Measurements from ENCODE around the gene C1orf210. TPM values are rescaled to one million over a fixed set of nuclear protein-coding genes. Genes with fewer than 3 reads are reported as not detected.

C1orf210 gene
- total and polyA plus RNA-seq, 2 donors (not counting 1 experiment from before 2014, with no cell fraction given): not detected

GRCh38 chr1:43292216-43292615, 6.8 kb upstream of the C1orf210 start:
- Mint-ChIP-seq H3K27ac (no peak overlapping the region), H3K4me3 (no peak overlapping the region), H3K4me1 (no peaks in the 10 kb centered on the region), H3K27me3 (peaks cover 3% of the 10 kb centered on the region), H3K9me3 (ENCODE audit: insufficient read depth) (no peaks in the 10 kb centered on the region)
- DNase-seq (no peak), ATAC-seq (ENCODE audit: low read depth) (no peak)
- Histone ChIP-seq H4K20me1 (ENCODE audit: control insufficient read depth, insufficient read depth, low read length, poor library complexity, severe bottlenecking) (no peaks in the 10 kb centered on the region), H3K36me3 (replicated peaks in 1 of 2; ENCODE audit: control extremely low read depth in 1 of 2, control insufficient read depth in 1 of 2, extremely low read depth in 1 of 2, insufficient read depth in 2 of 2, low read length in 1 of 2) (no peaks in the 10 kb centered on the region), H3K27ac (ENCODE audit: low read length in 2 of 2) (no peak overlapping the region), H3K9ac (ENCODE audit: low read length) (no peak overlapping the region), H3K9me3 (ENCODE audit: control extremely low read depth in 1 of 3, control insufficient read depth in 2 of 3, insufficient read depth in 1 of 3, low read length in 2 of 3) (no peaks in the 10 kb centered on the region), H3K4me3 (ENCODE audit: control extremely low read depth in 1 of 5, extremely low read depth in 1 of 5, insufficient read depth in 1 of 5, low read depth in 2 of 5, low read length in 4 of 5) (no peak overlapping the region), H3K4me1 (ENCODE audit: control insufficient read depth in 2 of 2, insufficient read depth in 2 of 2, low read length in 2 of 2) (no peaks in the 10 kb centered on the region), H3K4me2 (replicated peaks; ENCODE audit: low read depth, low read length, poor library complexity, severe bottlenecking) (no peak overlapping the region), H2AFZ (ENCODE audit: insufficient read depth, low read depth, low read length, poor library complexity, severe bottlenecking) (no peak overlapping the region), H3K79me2 (ENCODE audit: control insufficient read depth, insufficient read depth, low read length) (no peaks in the 10 kb centered on the region), H3K27me3 (replicated peaks in 1 of 4; ENCODE audit: control extremely low read depth in 1 of 4, control insufficient read depth in 3 of 4, insufficient read depth in 4 of 4, low read length in 3 of 4) (no peaks in the 10 kb centered on the region)
- CTCF ChIA-PET: no interaction called here
- WGBS (ENCODE audit: insufficient coverage): 90% methylated on average over 4 of the region's 7 CpGs
- POLR2A ChIA-PET: no interaction called here
- intact Hi-C loops (cut with micrococcal nuclease): no loop called here
- no peak for TF ChIP-seq EZH2 (IDR thresholded peaks at IDR 0.05; ENCODE audit: borderline replicate concordance, insufficient read depth, low read depth, low read length, poor library complexity, severe bottlenecking)
- TF ChIP-seq, protein P1, sequence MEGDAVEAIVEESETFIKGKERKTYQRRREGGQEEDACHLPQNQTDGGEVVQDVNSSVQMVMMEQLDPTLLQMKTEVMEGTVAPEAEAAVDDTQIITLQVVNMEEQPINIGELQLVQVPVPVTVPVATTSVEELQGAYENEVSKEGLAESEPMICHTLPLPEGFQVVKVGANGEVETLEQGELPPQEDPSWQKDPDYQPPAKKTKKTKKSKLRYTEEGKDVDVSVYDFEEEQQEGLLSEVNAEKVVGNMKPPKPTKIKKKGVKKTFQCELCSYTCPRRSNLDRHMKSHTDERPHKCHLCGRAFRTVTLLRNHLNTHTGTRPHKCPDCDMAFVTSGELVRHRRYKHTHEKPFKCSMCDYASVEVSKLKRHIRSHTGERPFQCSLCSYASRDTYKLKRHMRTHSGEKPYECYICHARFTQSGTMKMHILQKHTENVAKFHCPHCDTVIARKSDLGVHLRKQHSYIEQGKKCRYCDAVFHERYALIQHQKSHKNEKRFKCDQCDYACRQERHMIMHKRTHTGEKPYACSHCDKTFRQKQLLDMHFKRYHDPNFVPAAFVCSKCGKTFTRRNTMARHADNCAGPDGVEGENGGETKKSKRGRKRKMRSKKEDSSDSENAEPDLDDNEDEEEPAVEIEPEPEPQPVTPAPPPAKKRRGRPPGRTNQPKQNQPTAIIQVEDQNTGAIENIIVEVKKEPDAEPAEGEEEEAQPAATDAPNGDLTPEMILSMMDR (IDR thresholded peaks at IDR 0.05): no peak

DNA sequence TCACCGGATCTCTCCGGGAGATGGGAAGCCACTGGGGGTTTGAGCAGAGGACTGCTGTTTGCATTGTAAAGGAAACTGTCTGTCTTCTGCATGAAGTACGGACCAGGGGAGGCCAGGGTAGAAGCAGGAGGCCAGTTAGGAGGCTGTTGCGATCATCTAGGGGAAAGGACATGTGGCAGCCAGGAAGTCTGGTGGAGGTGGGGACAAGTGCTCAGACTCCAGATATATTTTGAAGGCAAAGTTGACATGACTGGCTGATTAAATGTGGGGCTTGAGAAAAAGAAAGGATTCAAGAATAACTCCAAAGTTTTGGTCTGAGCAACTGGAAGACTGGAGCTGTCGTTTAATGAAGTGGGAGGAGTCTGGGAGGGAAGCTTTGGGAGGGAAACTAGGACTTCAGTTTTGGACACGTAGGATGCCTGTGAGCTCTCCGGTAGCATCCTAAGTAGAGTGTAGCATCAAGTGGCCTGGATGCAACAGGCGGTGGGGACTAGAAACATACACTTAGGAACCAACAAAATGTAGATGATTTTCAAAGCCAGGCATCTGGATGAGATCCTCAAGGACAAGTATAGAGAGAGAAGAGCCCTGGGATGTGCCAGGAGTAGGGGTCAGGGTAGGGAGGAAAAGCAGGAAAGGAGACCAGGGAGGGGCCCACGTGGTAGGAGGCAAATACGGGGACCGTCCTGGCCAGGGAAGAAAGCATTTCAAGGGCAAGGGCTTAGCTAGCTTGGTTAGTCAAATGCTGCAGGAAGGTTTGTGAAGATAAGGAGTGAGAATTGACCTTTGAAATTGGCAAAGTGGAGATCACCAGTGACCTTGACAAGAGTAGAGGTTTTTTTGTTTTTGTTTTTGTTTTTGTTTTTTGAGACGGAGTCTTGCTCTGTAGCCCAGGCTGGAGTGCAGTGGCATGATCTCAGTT, 3.7 kb upstream of the C1orf210 start:
- intact Hi-C loops (cut with micrococcal nuclease): no loop called here
- TF ChIP-seq, protein P1 (IDR thresholded peaks at IDR 0.05): no peak
- no peak for TF ChIP-seq EZH2 (IDR thresholded peaks at IDR 0.05; ENCODE audit: borderline replicate concordance, insufficient read depth, low read depth, low read length, poor library complexity, severe bottlenecking)
- H3K27ac Mint-ChIP-seq: no peak overlapping the region
- POLR2A ChIA-PET: no interaction called here
- Histone ChIP-seq H3K36me3 (replicated peaks in 1 of 2; ENCODE audit: control extremely low read depth in 1 of 2, control insufficient read depth in 1 of 2, extremely low read depth in 1 of 2, insufficient read depth in 2 of 2, low read length in 1 of 2) (no peaks in the 10 kb centered on the region), H4K20me1 (ENCODE audit: control insufficient read depth, insufficient read depth, low read length, poor library complexity, severe bottlenecking) (no peaks in the 10 kb centered on the region), H3K4me2 (replicated peaks; ENCODE audit: low read depth, low read length, poor library complexity, severe bottlenecking) (no peak overlapping the region), H3K79me2 (ENCODE audit: control insufficient read depth, insufficient read depth, low read length) (no peaks in the 10 kb centered on the region), H3K27ac (ENCODE audit: low read length in 2 of 2) (no peak overlapping the region), H3K9ac (ENCODE audit: low read length) (no peak overlapping the region), H3K4me3 (ENCODE audit: control extremely low read depth in 1 of 5, extremely low read depth in 1 of 5, insufficient read depth in 1 of 5, low read depth in 2 of 5, low read length in 4 of 5) (no peak overlapping the region), H2AFZ (ENCODE audit: insufficient read depth, low read depth, low read length, poor library complexity, severe bottlenecking) (no peak overlapping the region), H3K27me3 (replicated peaks in 1 of 4; ENCODE audit: control extremely low read depth in 1 of 4, control insufficient read depth in 3 of 4, insufficient read depth in 4 of 4, low read length in 3 of 4) (no peaks in the 10 kb centered on the region), H3K9me3 (ENCODE audit: control extremely low read depth in 1 of 3, control insufficient read depth in 2 of 3, insufficient read depth in 1 of 3, low read length in 2 of 3) (peaks cover 0 to under 1% (median 0%) of the 10 kb centered on the region in 3 donors), H3K4me1 (ENCODE audit: control insufficient read depth in 2 of 2, insufficient read depth in 2 of 2, low read length in 2 of 2) (no peaks in the 10 kb centered on the region)
- H3K9me3 Mint-ChIP-seq (ENCODE audit: insufficient read depth): no peaks in the 10 kb centered on the region
- CTCF ChIA-PET: interaction anchor here (1.8 kb wide), 1 partner anchor 62 kb away, joined by 5 read pairs; no protein-coding TSS in a partner anchor
- ATAC-seq (ENCODE audit: low read depth) (no peak), DNase-seq (no peak)
- no peak overlapping the region for H3K4me3 Mint-ChIP-seq
- no peaks in the 10 kb centered on the region for H3K4me1 Mint-ChIP-seq
- peaks cover 4% of the 10 kb centered on the region for H3K27me3 Mint-ChIP-seq
- whole genome bisulfite sequencing (ENCODE audit: insufficient coverage): 89% methylated on average over 10 of the region's 12 CpGs
